Erythroblast (primary cell): ENCODE data around the gene PLEKHG1.

ENCODE experiments used
- GATA1 ChIP-seq: IDR thresholded peaks from 2 replicates; pipeline ENCODE4 v1.6.1; 2011; ENCODE audit warnings: low read depth, mild to moderate bottlenecking, control low read depth, low read length, moderate library complexity
- POLR2A ChIP-seq: IDR thresholded peaks from 2 replicates; pipeline ENCODE4 v1.6.1; 2011; ENCODE audit warnings: mild to moderate bottlenecking, low read length

- TF ChIP-seq POLR2A (no peak), GATA1 (no peak)
These were observed 39.4 kb upstream of the PLEKHG1 start for GRCh38 chr6:150560004-150560883.
